ENCODE results near the gene LPAR6.

GRCh38 chr13:48403913-48404312, 9.0 kb downstream of the LPAR6 start:
- TF ChIP-seq CTCF (conservative IDR thresholded peaks at IDR 0.05; ENCODE audit: low read length) (no peak), EZH2phosphoT487 (IDR thresholded peaks at IDR 0.05; ENCODE audit: borderline replicate concordance) (no peak)
